ENCODE results near the gene KDM4B. TPM values are rescaled to one million over a fixed set of nuclear protein-coding genes. Genes with fewer than 3 reads are reported as not detected.

Gene KDM4B
- total RNA-seq, 1 experiment from 2014 or later, result 43.7 TPM

GRCh38 chr19:5006821-5007220, 37.9 kb downstream of the KDM4B start:
- H3K27me3 ChIP-seq (ENCODE audit: insufficient read depth, low read length), result no peaks in the 10 kb centered on the region
- H4K8ac ChIP-seq (replicated peaks; ENCODE audit: insufficient read length, low read depth, low read length), result no peak overlapping the region
- Mint-ChIP-seq H3K9me3 (peaks cover 4 to 7% of the 10 kb centered on the region in 2 experiments; a peak in 3 of 5 replicates), H3K36me3 (ENCODE audit: insufficient read depth in 1 of 3, low read depth in 3 of 3) (peaks cover 7 to 13% (median 8%) of the 10 kb centered on the region in 3 experiments; a peak in 6 of 7 replicates), H3K4me3 (no peak overlapping the region), H3K4me1 (peaks cover 3 to 13% of the 10 kb centered on the region in 2 experiments), H3K27me3 (ENCODE audit: low read depth) (no peaks in the 10 kb centered on the region), H3K27ac (no peak overlapping the region)
- no peak overlapping the region for H3T11ph ChIP-seq (ENCODE audit: low read length)
- H3K79me1 ChIP-seq (ENCODE audit: insufficient read depth, low read depth, low read length, poor library complexity, severe bottlenecking), result peaks cover 2% of the 10 kb centered on the region
- H2AK5ac ChIP-seq (ENCODE audit: insufficient read length, low read length), result no peak overlapping the region
- no peak overlapping the region for H2BK12ac ChIP-seq (ENCODE audit: insufficient read length, low read depth, low read length)
- H4K91ac ChIP-seq (ENCODE audit: insufficient read length, low read depth, low read length), result no peak overlapping the region
- no peak overlapping the region for H2BK120ac ChIP-seq (ENCODE audit: low read depth, low read length, poor library complexity, severe bottlenecking)
- WGBS (ENCODE audit: extremely low coverage, insufficient read length, low lambda C conversion rate), result no CpG with 5 or more reads among the region's 13 CpGs
- H3K9me3 ChIP-seq (ENCODE audit: control insufficient read depth, low read depth, low read length), result no peaks in the 10 kb centered on the region
- H3K14ac ChIP-seq (ENCODE audit: insufficient read depth, low read length), result no peak overlapping the region
- H3K18ac ChIP-seq (ENCODE audit: insufficient read length, low read depth, low read length), result no peak overlapping the region
- H2BK20ac ChIP-seq (ENCODE audit: low read depth, low read length, poor library complexity, severe bottlenecking), result no peak overlapping the region
- H3K9ac ChIP-seq (ENCODE audit: extremely low read depth, insufficient read length, low read length), result no peak overlapping the region
- DNase-seq, result no peak
- no peak overlapping the region for H4K5ac ChIP-seq (ENCODE audit: insufficient read length, low read depth, low read length)
- H3K4ac ChIP-seq (ENCODE audit: low read depth, low read length), result no peak overlapping the region
- H2AFZ ChIP-seq (ENCODE audit: low read length), result no peak overlapping the region
- H3K4me1 ChIP-seq (ENCODE audit: insufficient read depth, low read length), result no peaks in the 10 kb centered on the region
- no peak overlapping the region for H3K56ac ChIP-seq (ENCODE audit: insufficient read length, low read depth, low read length)
- no peaks in the 10 kb centered on the region for H4K20me1 ChIP-seq (ENCODE audit: control insufficient read depth, insufficient read depth, insufficient read length)
- no peaks in the 10 kb centered on the region for H3K23me2 ChIP-seq (ENCODE audit: insufficient read length, low read depth, low read length, poor library complexity, severe bottlenecking)
- H3K4me2 ChIP-seq (ENCODE audit: insufficient read depth, insufficient read length, low read length), result no peak overlapping the region
- no peak overlapping the region for H2BK15ac ChIP-seq (ENCODE audit: low read depth, low read length)
- no peak overlapping the region for H3K23ac ChIP-seq (ENCODE audit: insufficient read length, low read depth, low read length)
- peaks cover 2% of the 10 kb centered on the region; the same call in 1 of the 2 replicates for H3K79me2 ChIP-seq (ENCODE audit: insufficient read depth, low read length)
- no peak for TF ChIP-seq CTCF (conservative IDR thresholded peaks at IDR 0.05)
- no peak overlapping the region for H2BK5ac ChIP-seq (ENCODE audit: insufficient read length, low read length)
- no peak overlapping the region for H3K27ac ChIP-seq (ENCODE audit: insufficient read length, low read depth, low read length)
